SU-DHL-6 (cell line): ENCODE data around the gene BRSK2.

Experiments
- CTCF ChIP-seq: fragments of 200-600 bp; sonication (generic); IDR thresholded peaks from one replicate; pipeline ENCODE4 v1.5.1; 2017; ENCODE audit warnings: antibody characterized with exemption, mild to moderate bottlenecking, low read length, moderate library complexity; ENCODE audit not compliant: insufficient read depth, poor library complexity, severe bottlenecking
- EZH2phosphoT487 ChIP-seq: fragments of 200-600 bp; sonication (generic), shearing (Covaris generic); conservative IDR thresholded peaks from 2 replicates; pipeline ENCODE4 v1.6.1; 2018; ENCODE audit warnings: mild to moderate bottlenecking, antibody characterized with exemption, low read length, moderate library complexity, mixed read lengths

- TF ChIP-seq CTCF, result no peak
- TF ChIP-seq EZH2phosphoT487, result no peak
These were observed 106.5 kb downstream of the BRSK2 start for GRCh38 chr11:1496091-1496760.
